GF-D8 (cell line): ENCODE data around the gene GLT8D2.
"Not testable (repeated sequence)": the region's sequence is repeated elsewhere in the genome, so short reads cannot be mapped to it uniquely, and the experiment has no call there.

Source experiments
- DNase-seq: peaks from one replicate; lab custom pipeline; 2025; lab: John Stamatoyannopoulos, UW

GLT8D2 gene

DNA sequence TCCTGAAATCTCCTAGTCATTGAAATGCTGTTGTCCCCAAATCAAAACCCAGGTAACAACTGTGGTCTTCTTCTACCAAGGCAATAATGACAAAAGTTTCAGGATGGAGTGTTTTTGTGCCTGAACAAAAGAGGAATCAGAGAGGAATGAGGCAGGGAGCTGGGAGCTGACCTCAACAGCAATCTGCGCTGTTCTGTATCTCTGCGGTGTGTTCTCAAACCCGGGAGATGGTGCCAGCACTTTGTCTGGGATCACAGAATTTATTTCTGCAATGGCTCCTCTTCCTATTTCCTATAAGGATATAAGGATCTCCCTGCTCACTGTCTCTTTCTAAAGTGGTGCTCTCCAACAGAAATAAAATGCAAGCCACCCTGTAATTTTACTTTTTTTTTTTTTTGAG is 449 bp upstream of the GLT8D2 start:
- no peak for DNase-seq

DNA sequence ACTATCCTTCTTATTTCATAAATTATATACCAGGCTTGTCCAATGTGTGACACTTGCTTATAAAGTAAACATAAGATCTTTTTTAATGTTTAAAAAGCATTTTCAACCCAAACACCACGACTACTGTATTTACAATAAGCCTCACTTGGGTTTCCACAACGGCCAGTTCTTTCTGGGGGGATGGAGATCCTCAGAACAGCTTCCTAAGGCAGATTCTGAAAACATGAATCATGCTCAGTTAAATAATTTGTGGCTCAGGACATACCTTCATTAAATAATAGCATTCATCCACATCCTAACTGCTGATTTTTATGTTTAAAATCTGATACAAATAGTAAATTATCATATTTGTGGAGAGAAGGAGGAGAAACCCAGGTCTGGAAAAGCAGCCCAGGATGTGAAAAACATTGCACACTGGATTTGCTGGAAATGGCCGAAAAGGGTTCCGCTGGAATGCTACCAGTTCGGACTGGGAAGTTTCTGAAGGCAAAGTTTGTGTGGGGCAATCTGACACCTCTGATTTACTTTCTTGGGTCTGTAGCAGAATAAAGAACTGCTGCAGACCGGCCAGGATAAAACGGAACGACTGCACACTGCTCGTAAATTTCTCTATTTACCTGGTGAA is 597 bp downstream of the GLT8D2 start:
- DNase-seq, result no peak

DNA sequence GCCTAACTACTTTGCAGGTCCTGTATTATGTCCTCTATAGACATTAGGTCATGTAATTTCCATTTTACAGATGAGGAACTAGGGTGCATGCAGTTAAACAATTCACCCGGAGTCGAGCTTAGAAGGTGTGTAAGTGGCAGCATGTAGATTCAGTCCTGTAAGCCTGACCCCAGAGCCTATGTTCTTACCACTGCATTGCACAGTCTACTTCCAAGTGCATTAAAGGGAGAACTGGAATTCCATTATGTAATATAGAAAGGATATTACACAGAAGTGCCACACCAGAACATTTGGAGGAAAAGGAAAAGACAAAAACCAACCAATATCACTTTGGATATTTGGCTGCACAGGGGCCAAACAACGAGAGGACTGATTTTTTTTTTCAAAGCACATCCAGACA is 1.2 kb downstream of the GLT8D2 start:
- no peak for DNase-seq

DNA sequence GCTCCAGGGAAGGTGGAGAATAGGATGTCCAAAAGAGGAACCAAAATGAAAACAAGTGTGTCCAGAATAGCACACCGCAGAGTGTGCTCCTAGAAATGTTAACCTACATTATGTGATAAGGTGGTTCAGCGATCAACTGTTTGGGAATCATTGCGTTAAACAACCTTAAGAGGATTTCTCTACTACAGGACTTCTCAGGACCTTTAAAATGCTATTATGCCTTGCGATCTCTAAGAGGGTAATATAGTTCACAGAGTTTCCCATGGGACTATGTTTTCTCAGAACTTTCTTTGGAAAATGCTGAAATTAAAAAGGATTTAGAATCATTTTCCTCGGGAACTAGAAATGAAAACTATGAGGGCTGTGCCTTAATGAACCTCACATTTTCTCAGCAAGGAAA is 1.8 kb downstream of the GLT8D2 start:
- DNase-seq, result no peak

DNA sequence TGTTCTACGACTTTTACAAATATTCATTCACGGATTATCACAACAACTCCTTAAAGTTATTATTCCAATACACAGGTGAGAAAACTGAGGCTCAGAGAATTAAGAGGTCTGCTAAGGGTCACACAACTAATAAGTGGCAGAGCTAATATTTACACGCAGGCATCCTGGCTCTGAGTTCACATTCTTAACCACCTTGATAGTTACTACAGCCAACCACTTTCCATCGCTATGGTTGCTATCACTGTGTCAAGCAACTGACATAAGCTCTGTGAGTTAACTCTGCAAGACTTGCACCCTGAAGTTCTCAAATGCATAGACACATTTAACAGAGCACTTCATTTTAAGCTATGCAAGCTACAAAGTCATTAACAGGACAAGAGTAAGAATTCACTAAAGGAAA is 3.7 kb downstream of the GLT8D2 start:
- no peak for DNase-seq

DNA sequence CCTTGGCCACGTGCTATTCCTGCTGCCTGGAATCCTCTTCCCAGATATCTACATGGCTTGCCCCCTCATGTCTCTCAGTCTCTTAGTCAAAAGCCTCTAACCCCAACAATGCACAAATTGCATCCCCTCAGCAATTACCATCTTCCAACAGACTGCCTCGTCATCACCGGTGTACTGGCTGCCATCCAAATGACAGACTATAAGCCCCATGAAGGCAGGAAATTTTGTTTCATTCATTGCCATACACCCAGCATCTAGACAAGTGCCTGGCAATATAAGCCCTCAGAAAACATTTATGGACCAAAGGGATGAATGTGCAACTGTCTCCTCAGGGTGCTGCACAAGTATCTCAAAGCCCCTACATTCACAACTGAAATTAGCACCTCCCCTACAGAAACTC is 5.8 kb downstream of the GLT8D2 start:
- no peak for DNase-seq

DNA sequence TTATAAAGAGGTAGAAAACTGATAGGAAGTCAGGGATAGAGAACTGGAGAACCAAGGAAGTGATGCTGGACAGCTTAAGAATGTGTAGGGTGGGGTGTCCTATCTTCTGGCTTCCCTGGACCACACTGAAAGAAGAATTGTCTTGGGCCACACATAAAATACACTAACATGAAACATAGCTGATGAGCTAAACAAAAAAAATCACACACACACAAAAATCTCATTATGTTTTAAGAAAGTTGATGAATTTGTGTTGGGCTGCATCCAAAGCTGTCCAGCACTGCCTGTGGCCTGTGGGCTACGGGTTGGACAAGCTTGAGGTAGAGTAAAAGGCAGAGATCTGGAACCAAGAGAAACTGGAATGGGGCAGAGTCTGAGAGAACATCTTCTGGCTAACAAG is 7.4 kb downstream of the GLT8D2 start:
- no peak for DNase-seq

DNA sequence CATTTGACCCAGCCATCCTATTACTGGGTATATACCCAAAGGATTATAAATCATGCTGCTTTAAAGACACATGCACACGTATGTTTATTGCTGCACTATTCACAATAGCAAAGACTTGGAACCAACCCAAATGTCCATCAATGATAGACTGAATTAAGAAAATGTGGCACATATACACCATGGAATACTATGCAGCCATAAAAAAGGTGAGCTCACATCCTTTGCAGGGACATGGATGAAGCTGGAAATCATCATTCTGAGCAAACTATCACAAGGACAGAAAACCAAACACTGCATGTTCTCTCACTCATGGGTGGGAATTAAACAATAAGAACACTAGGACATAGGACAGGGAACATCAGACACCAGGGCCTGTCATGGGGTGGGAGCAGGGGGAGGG is 10.2 kb downstream of the GLT8D2 start:
- DNase-seq, result not testable (repeated sequence)

DNA sequence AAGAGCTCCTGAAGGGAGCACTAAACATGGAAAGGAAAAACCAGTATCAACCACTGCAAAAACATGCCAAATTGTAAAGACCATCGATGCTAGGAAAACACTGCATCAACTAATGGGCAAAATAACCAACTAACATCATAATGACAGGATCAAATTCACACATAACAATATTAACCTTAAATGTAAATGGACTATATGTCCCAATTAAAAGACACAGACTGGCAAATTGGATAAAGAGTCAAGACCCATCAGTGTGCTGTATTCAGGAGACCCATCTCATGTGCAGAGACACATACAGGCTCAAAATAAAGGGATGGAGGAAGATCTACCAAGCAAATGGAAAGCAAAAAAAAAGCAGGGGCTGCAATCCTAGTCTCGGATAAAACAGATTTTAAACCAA is 13.8 kb downstream of the GLT8D2 start:
- DNase-seq, result not testable (repeated sequence)

DNA sequence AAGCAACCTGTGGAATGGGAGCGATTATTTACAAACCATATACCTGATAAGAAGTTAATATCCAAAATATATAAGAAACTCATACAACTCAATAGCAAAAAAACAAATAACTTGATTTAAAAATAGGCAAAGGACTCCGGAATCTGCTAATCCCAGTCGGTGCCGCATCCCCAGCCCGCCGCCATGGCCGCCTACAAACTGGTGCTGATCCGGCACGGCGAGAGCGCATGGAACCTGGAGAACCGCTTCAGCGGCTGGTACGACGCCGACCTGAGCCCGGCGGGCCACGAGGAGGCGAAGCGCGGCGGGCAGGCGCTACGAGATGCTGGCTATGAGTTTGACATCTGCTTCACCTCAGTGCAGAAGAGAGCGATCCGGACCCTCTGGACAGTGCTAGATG is 19.4 kb downstream of the GLT8D2 start:
- not testable (repeated sequence) for DNase-seq

DNA sequence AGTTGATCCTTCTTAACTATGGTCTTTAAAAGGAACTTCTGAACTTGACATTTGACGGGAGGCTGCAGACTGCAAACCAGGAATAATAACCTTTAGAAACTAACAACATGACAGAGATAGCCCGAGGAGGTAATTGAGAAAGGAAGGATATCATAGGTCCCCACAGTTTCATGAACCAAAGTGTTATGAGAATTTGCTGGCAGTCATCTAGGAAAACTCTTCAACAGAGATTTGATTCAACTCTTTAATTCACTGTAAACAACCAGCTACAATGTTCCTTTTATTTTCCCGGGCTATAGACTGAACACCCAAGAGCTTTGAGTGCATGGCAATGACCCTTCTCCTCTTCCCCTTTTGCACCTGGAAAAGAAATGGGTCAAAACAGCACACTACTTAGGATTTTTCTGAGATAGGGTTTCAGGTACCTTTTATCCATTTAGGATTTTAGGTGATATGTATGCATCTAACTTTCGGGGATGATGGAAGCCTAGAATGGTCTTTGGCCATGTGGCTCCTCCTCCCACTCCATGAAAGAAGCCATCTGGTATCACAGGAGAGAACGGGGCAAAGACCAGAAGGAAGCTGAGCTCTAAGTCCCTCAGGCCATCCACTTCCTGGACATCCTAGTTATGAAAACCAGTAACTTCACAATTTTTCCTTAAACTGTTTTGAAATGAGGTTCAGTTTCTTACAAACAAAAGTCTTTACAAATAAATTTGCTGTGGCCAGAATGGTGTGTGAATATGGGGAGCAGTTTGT is 23.0 kb downstream of the GLT8D2 start:
- DNase-seq, result no peak

DNA sequence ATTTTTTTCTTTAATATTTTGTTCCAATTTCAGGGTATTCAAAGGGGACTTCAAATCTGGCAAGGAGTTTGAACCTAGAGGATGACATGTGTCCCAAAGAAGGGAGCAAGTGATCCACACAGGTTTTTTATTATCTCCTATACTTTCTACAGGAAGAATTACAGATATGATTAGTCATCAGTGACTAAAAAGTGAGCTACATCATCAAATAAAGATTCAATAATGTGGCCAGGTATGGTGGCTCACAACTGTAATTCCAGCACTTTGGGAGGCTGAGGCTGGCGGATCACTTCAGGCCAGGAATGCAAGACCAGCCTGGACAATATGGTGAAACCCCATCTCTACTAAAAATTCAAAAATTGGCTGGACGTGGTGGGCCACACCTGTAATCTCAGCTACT is 24.2 kb downstream of the GLT8D2 start:
- DNase-seq, result no peak

DNA sequence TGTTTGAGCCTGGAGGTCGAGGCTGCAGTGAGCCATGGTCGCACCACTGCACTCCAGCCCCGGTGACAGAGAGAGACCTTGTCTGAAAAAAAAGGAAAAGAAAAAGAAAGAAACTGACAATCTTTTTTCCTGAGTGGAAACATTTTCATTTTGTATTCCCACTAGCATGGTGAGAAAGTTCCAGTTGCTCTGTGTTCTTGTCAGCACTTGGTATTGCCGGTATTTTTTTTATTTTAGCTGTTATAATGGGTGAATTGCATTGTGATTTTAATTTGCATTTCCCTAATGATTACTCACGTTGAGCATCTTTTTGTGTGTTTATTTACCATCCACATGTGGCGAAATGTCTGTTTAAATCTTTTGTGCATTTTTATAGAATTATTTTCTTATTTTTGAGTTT is 25.6 kb downstream of the GLT8D2 start:
- DNase-seq, result no peak

DNA sequence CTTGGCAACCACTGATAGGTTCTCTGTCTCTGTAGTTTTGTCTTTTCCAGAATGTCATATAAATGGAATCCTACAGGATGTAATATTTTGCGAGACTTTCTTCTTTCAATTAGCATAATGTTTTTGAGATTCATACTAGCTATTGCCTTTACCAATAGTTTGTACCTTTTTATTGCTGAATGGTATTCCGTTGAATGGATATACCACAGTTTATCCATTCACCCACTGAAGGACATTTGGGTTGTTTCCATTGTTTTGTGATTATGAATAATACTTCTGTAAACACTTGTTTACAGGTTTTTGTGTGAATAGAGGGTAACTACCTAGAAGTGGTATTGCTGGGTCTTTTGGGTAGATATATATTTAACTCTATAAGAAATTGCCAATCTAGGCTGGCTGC is 26.3 kb downstream of the GLT8D2 start:
- no peak for DNase-seq

DNA sequence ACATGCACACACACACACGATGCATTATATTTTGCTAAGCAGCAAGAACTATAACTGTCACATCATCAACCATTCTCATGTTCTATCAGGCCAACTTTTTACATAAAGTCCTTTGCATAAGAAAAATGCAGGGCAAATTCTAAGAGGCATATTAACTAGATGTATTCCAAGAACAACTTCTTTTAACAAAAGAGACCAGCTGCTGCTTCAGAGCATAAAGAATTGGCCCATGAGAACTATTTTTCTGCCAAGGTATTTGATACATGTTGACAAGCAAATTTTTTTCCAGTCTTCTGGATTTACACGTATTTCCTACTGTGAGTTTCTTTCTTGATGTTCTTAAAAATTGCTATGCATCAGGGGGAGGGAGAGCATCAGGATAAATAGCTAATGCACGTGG is 27.2 kb downstream of the GLT8D2 start:
- DNase-seq, result no peak

DNA sequence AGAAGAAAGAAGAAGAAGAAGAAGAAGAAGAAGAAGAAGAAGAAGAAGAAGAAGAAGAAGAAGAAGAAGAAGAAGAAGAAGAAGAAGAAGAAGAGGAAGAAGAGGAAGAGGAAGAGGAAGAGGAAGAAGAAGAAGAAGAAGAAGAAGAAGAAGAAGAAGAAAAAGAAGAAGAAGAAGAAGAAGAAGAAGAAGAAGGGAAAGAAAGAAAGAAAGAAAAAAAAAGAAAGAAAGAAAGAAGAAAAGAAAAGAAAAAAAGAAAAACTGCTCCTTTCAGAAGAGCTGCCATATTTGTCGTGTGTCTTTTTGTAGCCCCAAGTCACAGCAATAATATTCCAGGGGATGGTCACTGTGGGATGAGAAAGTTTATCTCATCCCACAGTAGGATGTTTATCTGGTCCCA is 28.1 kb downstream of the GLT8D2 start:
- not testable (repeated sequence) for DNase-seq

DNA sequence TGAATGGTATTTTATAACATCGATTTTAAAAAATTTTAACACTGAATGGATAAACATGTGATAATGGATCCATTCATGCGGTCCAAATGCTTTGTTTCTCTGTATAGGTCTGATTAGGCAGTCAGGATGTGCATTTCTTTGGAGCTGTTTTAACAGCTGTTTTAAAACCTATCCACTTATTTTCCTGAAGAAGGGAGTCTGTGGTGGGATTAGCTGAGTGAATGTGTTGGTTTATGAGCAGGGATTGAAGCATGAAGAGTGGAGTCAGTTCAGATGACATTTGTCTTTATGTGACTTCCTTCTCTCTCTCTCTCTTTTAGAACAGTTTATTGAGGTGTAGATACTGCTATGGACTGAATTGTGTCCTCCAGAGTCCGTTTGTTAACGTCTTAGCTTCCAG is 37.7 kb downstream of the GLT8D2 start:
- no peak for DNase-seq

DNA sequence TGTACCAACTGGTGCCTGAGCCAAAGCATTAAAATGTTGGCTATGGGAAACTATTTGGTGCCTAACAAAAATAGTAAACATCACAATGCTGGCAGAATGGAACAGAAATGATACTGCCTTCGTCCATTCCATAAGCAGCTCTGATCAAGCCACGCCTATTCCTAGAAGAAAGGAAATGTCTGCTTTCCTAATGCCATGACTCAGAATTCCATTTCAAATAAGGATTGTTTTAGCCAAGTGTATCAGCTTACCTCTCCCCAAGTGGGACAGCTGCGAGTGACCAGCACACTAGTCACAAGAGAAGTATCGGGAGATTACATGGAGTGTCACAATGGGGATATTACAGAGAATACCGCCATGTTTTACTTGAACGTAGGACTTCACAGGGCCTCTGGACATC is 38.7 kb downstream of the GLT8D2 start:
- DNase-seq, result no peak

DNA sequence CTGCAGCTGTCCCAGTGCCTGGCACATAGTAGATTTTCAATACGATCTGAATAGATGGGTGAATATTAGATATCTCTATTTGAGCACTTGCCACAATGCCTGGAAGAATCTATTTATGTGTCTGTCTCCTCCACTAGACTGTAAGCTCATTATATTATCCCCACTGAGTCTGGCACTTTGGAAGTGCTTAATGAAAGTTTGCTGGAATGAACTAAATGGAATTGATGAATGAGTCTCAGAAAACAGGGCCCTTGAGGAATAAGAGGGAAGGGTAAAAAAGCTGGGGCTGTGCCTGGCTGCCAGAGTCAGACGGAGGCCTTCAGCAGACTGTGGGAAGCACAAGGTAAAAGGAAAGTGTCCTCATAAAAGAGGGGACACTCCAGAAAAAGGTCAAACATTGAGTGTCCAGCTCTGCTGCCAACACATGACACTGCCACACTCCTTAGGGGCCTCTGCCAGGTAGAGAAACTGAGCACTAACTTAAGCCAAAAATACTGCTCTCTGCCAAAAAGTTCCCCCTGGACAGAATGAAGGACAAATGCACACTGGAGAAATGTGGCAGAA is 39.3 kb downstream of the GLT8D2 start:
- DNase-seq, result no peak

DNA sequence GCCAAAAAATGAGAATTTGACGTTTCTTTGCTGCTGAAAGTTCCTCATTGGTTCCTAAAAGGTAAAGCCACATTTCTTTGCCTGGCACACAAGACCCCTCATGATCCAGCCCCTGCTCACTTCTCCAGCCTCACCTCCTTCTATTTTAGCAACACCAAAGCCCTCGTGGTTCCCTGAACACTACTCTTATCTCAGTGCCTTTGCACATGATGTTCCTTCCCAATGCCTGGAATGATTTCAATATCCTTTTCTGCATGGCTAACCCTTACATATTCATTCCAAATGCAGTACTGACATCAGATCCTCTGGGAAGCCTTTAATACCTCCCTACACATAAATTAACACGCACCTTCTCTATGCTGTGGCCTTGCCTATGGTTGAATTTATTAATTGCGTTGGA is 39.9 kb downstream of the GLT8D2 start:
- DNase-seq, result no peak

DNA sequence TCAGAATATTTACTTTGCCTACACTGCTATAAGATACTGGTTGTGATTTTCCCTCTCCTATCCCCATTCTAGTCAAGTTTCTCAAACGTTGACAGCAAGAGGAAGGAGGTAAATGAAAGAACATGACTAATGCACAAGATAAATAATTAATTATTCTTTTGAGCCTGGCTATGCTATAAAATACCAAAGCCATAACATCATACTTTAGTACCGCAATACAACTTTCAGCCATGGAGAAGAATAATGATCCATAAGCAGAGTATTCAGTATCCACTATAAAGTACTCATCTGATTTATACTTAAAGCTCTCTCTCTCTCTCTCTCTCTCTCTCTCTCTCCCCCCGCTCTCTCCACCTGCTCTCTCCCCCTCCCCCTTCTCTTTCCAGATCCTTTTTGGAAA is 43.1 kb downstream of the GLT8D2 start:
- no peak for DNase-seq

DNA sequence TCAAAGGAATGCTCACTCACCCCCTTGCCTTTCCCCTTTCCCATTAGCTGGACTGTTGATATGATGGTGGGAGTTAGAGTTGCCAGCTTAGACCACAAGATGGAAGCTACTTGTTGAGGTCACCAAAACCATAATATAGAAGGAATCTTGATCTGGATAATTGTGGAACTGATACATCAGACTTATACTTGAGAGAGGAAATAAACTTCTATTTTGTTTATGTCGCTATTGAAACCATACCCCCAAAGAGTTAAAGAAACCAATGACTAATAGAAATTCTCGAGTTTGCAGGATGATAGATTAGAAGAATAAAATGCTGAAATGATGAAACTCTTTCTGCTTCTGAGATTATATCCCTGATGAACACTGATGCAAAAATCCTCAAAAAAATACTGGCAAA is 46.4 kb downstream of the GLT8D2 start:
- no peak for DNase-seq

DNA sequence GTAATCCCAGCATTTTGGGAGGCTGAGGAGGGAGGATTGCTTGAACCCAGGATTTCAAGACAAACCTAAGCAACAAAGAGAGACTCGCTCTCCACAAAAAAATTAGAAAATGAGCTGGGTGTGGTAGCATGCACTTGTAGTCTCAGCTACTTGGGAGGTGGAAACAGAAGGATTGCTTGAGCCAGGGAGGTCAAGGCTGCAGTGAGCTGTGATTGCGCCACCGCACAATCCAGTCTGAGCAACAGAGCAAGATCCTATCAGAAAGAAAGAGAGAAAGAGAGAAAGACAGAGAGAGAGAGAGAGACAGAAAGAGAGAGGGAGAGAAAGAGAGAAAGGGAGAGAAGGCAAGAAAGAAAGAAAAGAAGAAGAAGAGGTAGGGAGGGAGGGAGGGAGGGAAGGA is 47.3 kb downstream of the GLT8D2 start:
- DNase-seq, result no peak
